Ovary (tissue), 3 donors: ENCODE data around the gene SCAMP2.

ENCODE experiments used
- CTCF ChIP-seq, 3 donors: fragments of 450-650 bp in 2 of 3; fragments of 200-600 bp in 1 of 3; IDR thresholded peaks; one replicate each; pipeline versions ENCODE4 v1.5.1 to v1.8.0; 2016 to 2022; ENCODE audit warnings: antibody characterized with exemption in 3 of 3, mild to moderate bottlenecking in 1 of 3
- EP300 ChIP-seq: sonication (generic); formaldehyde crosslinking; IDR thresholded peaks from one replicate; pipeline ENCODE4 v1.6.1; 2017; ENCODE audit warnings: antibody characterized with exemption
- POLR2A ChIP-seq: fragments of 450-650 bp; IDR thresholded peaks from one replicate; pipeline ENCODE4 v1.6.1; 2017; ENCODE audit warnings: antibody characterized with exemption, mild to moderate bottlenecking, moderate library complexity
- donor health status: DM: no; HTN: no; CAD: no.

DNA sequence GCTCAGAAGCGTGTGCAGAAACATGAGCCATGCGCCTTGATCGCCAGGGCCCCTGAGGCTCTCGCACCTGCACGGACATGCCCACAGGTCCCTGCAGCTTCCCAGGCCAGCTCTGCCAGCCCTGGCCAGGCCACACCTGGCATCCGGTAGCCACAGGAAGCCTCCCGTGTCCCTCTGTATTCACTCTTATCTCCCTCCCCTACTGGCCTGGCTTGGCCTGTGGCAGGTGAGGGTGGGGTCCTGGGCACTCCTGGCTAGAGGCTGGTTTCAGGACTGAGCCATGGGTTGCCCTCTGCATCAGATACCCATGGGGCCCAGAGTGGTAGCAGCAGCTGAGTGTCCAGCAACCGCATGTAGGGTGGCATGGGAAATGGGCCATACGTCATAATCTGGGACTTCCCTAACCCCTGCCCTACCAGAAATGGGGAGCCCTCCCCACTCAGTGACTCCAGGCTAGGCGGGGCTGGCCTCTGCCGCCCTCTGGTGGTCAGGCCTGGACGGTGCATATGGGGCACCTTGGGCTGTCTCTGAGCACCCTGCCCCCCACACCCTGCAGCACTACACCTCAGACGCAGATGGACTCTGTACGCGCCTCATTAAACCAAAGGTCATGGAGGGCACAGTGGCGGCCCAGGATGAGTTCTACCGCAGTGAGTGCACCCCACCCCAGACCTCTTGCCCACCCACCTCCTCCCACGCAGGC, 73.2 kb downstream of the SCAMP2 start:
- no peak for TF ChIP-seq POLR2A
- TF ChIP-seq CTCF (IDR thresholded peaks at IDR 0.05) = peak; percentile 60 to 68 (median 68)
- no peak for TF ChIP-seq EP300
